GM19455 (cell line): ENCODE measurements around the gene SPRR2G.
"Not testable (repeated sequence)": the region's sequence is repeated elsewhere in the genome, so short reads cannot be mapped to it uniquely, and the experiment has no call there.

Experiments used
- ATAC-seq: cut with Tn5 transposase; IDR thresholded peaks from one replicate; pipeline ENCODE4 v1.9.1; 2021; ENCODE audit not compliant: unreplicated experiment

The SPRR2G gene

GRCh38 chr1:153150846-153151245 lies at the start of gene SPRR2G:
SPRR2G (minus strand) TSS chr1:153150890; CDS start chr1:153150110, 780 bp downstream.
- no peak for ATAC-seq

GRCh38 chr1:153195216-153195615 lies 44.5 kb upstream of the SPRR2G start:
- ATAC-seq = no peak

GRCh38 chr1:153194331-153195050 lies 43.8 kb upstream of the SPRR2G start:
- ATAC-seq = no peak

GRCh38 chr1:153192697-153193096 lies 42.0 kb upstream of the SPRR2G start:
- ATAC-seq = no peak

GRCh38 chr1:153190373-153190772 lies 39.7 kb upstream of the SPRR2G start:
- ATAC-seq = no peak

- ATAC-seq = not testable (repeated sequence)
Measured at GRCh38 chr1:153188301-153188700, 37.6 kb upstream of the SPRR2G start.

- ATAC-seq = no peak
Measured at GRCh38 chr1:153180556-153180955, 29.9 kb upstream of the SPRR2G start.

- no peak for ATAC-seq
Measured at GRCh38 chr1:153178922-153179321, 28.2 kb upstream of the SPRR2G start.

GRCh38 chr1:153174624-153175023 lies 23.9 kb upstream of the SPRR2G start:
- ATAC-seq = no peak

- no peak for ATAC-seq
Measured at GRCh38 chr1:153168686-153169085, 18.0 kb upstream of the SPRR2G start.

- ATAC-seq = no peak
Measured at GRCh38 chr1:153155541-153155940, 4.9 kb upstream of the SPRR2G start.

- no peak for ATAC-seq
Measured at GRCh38 chr1:153152481-153152880, 1.8 kb upstream of the SPRR2G start.

GRCh38 chr1:153141377-153141776 lies 9.3 kb downstream of the SPRR2G start:
- ATAC-seq = no peak

GRCh38 chr1:153140484-153140883 lies 10.2 kb downstream of the SPRR2G start:
- no peak for ATAC-seq

- no peak for ATAC-seq
Measured at GRCh38 chr1:153133743-153134142, 16.9 kb downstream of the SPRR2G start.

GRCh38 chr1:153133267-153133666 lies 17.4 kb downstream of the SPRR2G start:
- ATAC-seq = no peak

- not testable (repeated sequence) for ATAC-seq
Measured at GRCh38 chr1:153128688-153129087, 22.0 kb downstream of the SPRR2G start.

- ATAC-seq = no peak
Measured at GRCh38 chr1:153127296-153127695, 23.4 kb downstream of the SPRR2G start.

- ATAC-seq = no peak
Measured at GRCh38 chr1:153125536-153125935, 25.2 kb downstream of the SPRR2G start.

GRCh38 chr1:153123793-153124192 lies 26.9 kb downstream of the SPRR2G start:
- not testable (repeated sequence) for ATAC-seq

- ATAC-seq = no peak
Measured at GRCh38 chr1:153122831-153123421, 27.8 kb downstream of the SPRR2G start.

GRCh38 chr1:153120945-153121344 lies 29.7 kb downstream of the SPRR2G start:
- ATAC-seq = no peak
